GM12892 (cell line): Measurements from ENCODE around the gene ZGLP1.

Experiments used
- POLR2A ChIP-seq: IDR thresholded peaks from 2 replicates; pipeline ENCODE4 v1.6.1; 2011; ENCODE audit warnings: low read depth, low read length, control low read depth
- POLR2AphosphoS5 ChIP-seq: IDR thresholded peaks from 2 replicates; pipeline ENCODE4 v1.6.1; 2011; ENCODE audit warnings: low read depth, low read length, control low read depth
- TAF1 ChIP-seq: IDR thresholded peaks from 2 replicates; pipeline ENCODE4 v1.6.1; 2011; ENCODE audit warnings: low read depth, mild to moderate bottlenecking, control low read depth, low read length, borderline replicate concordance

- TF ChIP-seq POLR2A: no peak
- no peak for TF ChIP-seq TAF1
- no peak for TF ChIP-seq POLR2AphosphoS5
Observed at GRCh38 chr19:10344780-10345179, 35.2 kb upstream of the ZGLP1 start.
